NCI-H1092 treated with DMSO at 0.1 percent for 48 hours (cell line): ENCODE results near the gene TMEM106C.
A peak's percentile ranks its signal among the peaks of the same experiment; 100 is the strongest.
"Not testable (repeated sequence)": the region's sequence is repeated elsewhere in the genome, so short reads cannot be mapped to it uniquely, and the experiment has no call there.

Source experiments
- DNase-seq: peaks from one replicate; lab custom pipeline; 2025; lab: John Stamatoyannopoulos, UW

Gene TMEM106C

GRCh38 chr12:47949441-47950341, 13.7 kb upstream of the TMEM106C start:
- peak; percentile 78 for DNase-seq

- DNase-seq, result no peak
Measured at GRCh38 chr12:47950856-47951468, 12.4 kb upstream of the TMEM106C start.

GRCh38 chr12:47954058-47954457, 9.3 kb upstream of the TMEM106C start:
- DNase-seq, result no peak

- DNase-seq, result no peak
Measured at GRCh38 chr12:47954467-47955045, 8.8 kb upstream of the TMEM106C start.

- DNase-seq, result no peak
Measured at GRCh38 chr12:47955059-47955458, 8.3 kb upstream of the TMEM106C start.

- not testable (repeated sequence) for DNase-seq
Measured at GRCh38 chr12:47957671-47958070, 5.7 kb upstream of the TMEM106C start.

- no peak for DNase-seq
Measured at GRCh38 chr12:47962198-47962597, 1.2 kb upstream of the TMEM106C start.

GRCh38 chr12:47964106-47964728, 821 bp downstream of the TMEM106C start:
- DNase-seq, result peak; percentile 40

- DNase-seq, result no peak
Measured at GRCh38 chr12:47965581-47965980, 2.2 kb downstream of the TMEM106C start.

GRCh38 chr12:47967461-47968321, 4.3 kb downstream of the TMEM106C start:
- no peak for DNase-seq

- no peak for DNase-seq
Measured at GRCh38 chr12:47969845-47970244, 6.4 kb downstream of the TMEM106C start.

- no peak for DNase-seq
Measured at GRCh38 chr12:47970843-47971242, 7.4 kb downstream of the TMEM106C start.

- DNase-seq, result no peak
Measured at GRCh38 chr12:47972895-47973294, 9.5 kb downstream of the TMEM106C start.

- no peak for DNase-seq
Measured at GRCh38 chr12:47973870-47974269, 10.5 kb downstream of the TMEM106C start.

- DNase-seq, result no peak
Measured at GRCh38 chr12:47975036-47975620, 11.7 kb downstream of the TMEM106C start.

- no peak for DNase-seq
Measured at GRCh38 chr12:47975816-47976215, 12.4 kb downstream of the TMEM106C start.

- no peak for DNase-seq
Measured at GRCh38 chr12:47977046-47977771, 13.8 kb downstream of the TMEM106C start.

- DNase-seq, result no peak
Measured at GRCh38 chr12:47977772-47978597, 14.6 kb downstream of the TMEM106C start.

- no peak for DNase-seq
Measured at GRCh38 chr12:47978598-47978873, 15.1 kb downstream of the TMEM106C start.

GRCh38 chr12:47979166-47979565, 15.8 kb downstream of the TMEM106C start:
- DNase-seq, result no peak
